Measurements from ENCODE around the gene NFS1. TPM values are rescaled to one million over a fixed set of nuclear protein-coding genes. Genes with fewer than 3 reads are reported as not detected.
"Not testable (repeated sequence)": the region's sequence is repeated elsewhere in the genome, so short reads cannot be mapped to it uniquely, and the experiment has no call there.

NFS1 gene
- polyA plus RNA-seq (ENCODE audit: low read depth in 6 of 6): 10 to 100 TPM in 5 of 6 donors, 1 to 10 TPM in 1; 7.8 to 23.1 (median 13.3) TPM

GRCh38 chr20:35699127-35699956 is at the start of gene NFS1, which contains the start of gene ROMO1:
NFS1 (minus strand) TSS chr20:35699352; CDS start chr20:35699288, 64 bp downstream.
ROMO1 (plus strand) TSS chr20:35699405; CDS start chr20:35699633, 228 bp downstream.
- H3K36me3 Mint-ChIP-seq: peaks cover 18 to 20% of the 10 kb centered on the region in 2 donors
- H3K4me1 Mint-ChIP-seq: peaks cover 18 to 34% (median 22%) of the 10 kb centered on the region in 3 donors
- H3K9me3 Mint-ChIP-seq: no peaks in the 10 kb centered on the region
- peak within 1 kb of the TSS; percentile 90 to 97 (median 94) for H3K27ac Mint-ChIP-seq
- peak within 1 kb of the TSS; percentile 88 to 99 (median 94) for H3K4me3 Mint-ChIP-seq
- DNase-seq: peak; percentile 79
- ATAC-seq (ENCODE audit: low read depth in 2 of 2): peak; percentile 92 to 93
- H3K27me3 Mint-ChIP-seq: no peaks in the 10 kb centered on the region

GRCh38 chr20:35744492-35744841 is 45.3 kb upstream of the NFS1 start:
- DNase-seq; H3K9me3 Mint-ChIP-seq; ATAC-seq (ENCODE audit: low read depth in 2 of 2); H3K27me3 Mint-ChIP-seq: not testable (repeated sequence)
- peak overlapping the region in 6 of 8 donors; percentile 5 to 100 (median 98) for H3K4me3 Mint-ChIP-seq
- peak overlapping the region; percentile 97 to 100 (median 99) for H3K27ac Mint-ChIP-seq
- peaks cover 29 to 35% (median 30%) of the 10 kb centered on the region in 3 donors for H3K4me1 Mint-ChIP-seq
- peaks cover 16 to 17% of the 10 kb centered on the region in 2 donors for H3K36me3 Mint-ChIP-seq

- no peaks in the 10 kb centered on the region for H3K27me3 Mint-ChIP-seq
- DNase-seq (no peak), ATAC-seq (ENCODE audit: low read depth in 2 of 2) (no peak)
- H3K4me3 Mint-ChIP-seq: peak overlapping the region; percentile 90 to 100 (median 98)
- H3K4me1 Mint-ChIP-seq: peaks cover 33 to 38% (median 33%) of the 10 kb centered on the region in 3 donors
- H3K36me3 Mint-ChIP-seq: peaks cover 19 to 21% of the 10 kb centered on the region in 2 donors
- peaks cover 0 to 2% (median 0%) of the 10 kb centered on the region in 7 donors for H3K9me3 Mint-ChIP-seq
- peak overlapping the region; percentile 97 to 100 (median 99) for H3K27ac Mint-ChIP-seq
These were observed 44.7 kb upstream of the NFS1 start for GRCh38 chr20:35743693-35744491.

GRCh38 chr20:35742741-35743523 is 43.8 kb upstream of the NFS1 start:
- H3K4me3 Mint-ChIP-seq: peak overlapping the region; percentile 90 to 100 (median 98)
- H3K36me3 Mint-ChIP-seq: peaks cover 26 to 28% of the 10 kb centered on the region in 2 donors
- peak; percentile 23 to 27 for ATAC-seq (ENCODE audit: low read depth in 2 of 2)
- peaks cover 39 to 47% (median 40%) of the 10 kb centered on the region in 3 donors for H3K4me1 Mint-ChIP-seq
- no peaks in the 10 kb centered on the region for H3K27me3 Mint-ChIP-seq
- peak overlapping the region; percentile 97 to 100 (median 99) for H3K27ac Mint-ChIP-seq
- peaks cover 0 to 2% (median 0%) of the 10 kb centered on the region in 7 donors for H3K9me3 Mint-ChIP-seq
- peak; percentile 60 for DNase-seq

DNA sequence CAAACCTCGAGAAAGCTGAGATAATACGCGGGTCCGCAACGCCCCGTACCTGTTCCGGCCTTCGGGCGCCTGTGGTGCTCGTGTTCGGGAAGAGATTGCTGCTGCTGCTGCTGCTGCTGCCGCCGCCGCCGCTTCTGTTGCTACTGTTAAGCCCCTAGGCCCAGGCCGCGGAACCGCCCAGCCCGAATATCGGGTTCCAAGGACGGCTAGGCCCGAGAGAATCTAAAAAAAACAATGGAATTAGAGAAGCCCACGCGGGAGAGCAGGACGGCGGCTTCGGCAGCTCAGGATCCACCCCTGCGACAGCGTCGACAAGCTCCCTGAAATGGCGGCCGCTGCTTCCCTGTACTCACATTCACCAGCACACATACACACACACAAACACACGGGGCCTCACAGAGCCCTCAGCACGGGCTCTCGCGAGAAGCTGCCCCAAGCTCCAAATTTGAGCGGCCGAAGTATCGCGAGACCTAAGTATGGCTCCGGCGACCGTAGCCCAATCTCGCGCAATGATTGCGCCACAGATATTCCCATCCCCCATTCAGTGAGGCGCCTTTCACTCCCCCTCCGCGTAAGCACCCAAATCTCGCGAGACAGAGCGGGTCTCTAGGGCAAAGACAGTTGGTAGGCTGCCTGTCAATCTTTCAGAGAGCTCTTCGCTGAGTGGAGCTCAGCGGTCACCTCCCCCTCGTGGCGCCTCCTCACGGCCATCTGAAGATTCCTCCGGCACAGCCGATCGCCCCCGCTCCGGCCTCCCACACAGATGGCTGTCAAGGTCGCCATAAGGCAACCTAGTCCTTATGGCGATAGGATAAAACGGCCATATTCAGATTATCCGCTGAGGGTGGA is 43.0 kb upstream of the NFS1 start, which contains the start of gene RBM39:
TSS of gene RBM39 (minus strand) at position 369 of the 849 bp plus-strand sequence. CDS start 1,386 bp downstream, outside the sequence.
- Mint-ChIP-seq H3K36me3 (peaks cover 26 to 29% of the 10 kb centered on the region in 2 donors), H3K27me3 (no peaks in the 10 kb centered on the region), H3K4me1 (peaks cover 39 to 51% (median 41%) of the 10 kb centered on the region in 3 donors), H3K4me3 (peak within 1 kb of the TSS; percentile 90 to 100 (median 98)), H3K9me3 (peaks cover 0 to 2% (median 0%) of the 10 kb centered on the region in 7 donors), H3K27ac (peak within 1 kb of the TSS; percentile 97 to 100 (median 99))
- peak; percentile 99 for DNase-seq
- peak; percentile 78 to 79 for ATAC-seq (ENCODE audit: low read depth in 2 of 2)

GRCh38 chr20:35739294-35740163 is 40.4 kb upstream of the NFS1 start:
- peaks cover 0 to 2% (median 0%) of the 10 kb centered on the region in 7 donors for H3K9me3 Mint-ChIP-seq
- H3K4me1 Mint-ChIP-seq: peaks cover 40 to 63% (median 43%) of the 10 kb centered on the region in 3 donors
- peaks cover 30% of the 10 kb centered on the region in 2 donors for H3K36me3 Mint-ChIP-seq
- H3K4me3 Mint-ChIP-seq: peak overlapping the region in 7 of 8 donors; percentile 90 to 100 (median 98)
- H3K27ac Mint-ChIP-seq: peak overlapping the region in 5 of 6 donors; percentile 35 to 97 (median 80)
- no peaks in the 10 kb centered on the region for H3K27me3 Mint-ChIP-seq
- no peak for ATAC-seq (ENCODE audit: low read depth in 2 of 2)
- DNase-seq: no peak

DNA sequence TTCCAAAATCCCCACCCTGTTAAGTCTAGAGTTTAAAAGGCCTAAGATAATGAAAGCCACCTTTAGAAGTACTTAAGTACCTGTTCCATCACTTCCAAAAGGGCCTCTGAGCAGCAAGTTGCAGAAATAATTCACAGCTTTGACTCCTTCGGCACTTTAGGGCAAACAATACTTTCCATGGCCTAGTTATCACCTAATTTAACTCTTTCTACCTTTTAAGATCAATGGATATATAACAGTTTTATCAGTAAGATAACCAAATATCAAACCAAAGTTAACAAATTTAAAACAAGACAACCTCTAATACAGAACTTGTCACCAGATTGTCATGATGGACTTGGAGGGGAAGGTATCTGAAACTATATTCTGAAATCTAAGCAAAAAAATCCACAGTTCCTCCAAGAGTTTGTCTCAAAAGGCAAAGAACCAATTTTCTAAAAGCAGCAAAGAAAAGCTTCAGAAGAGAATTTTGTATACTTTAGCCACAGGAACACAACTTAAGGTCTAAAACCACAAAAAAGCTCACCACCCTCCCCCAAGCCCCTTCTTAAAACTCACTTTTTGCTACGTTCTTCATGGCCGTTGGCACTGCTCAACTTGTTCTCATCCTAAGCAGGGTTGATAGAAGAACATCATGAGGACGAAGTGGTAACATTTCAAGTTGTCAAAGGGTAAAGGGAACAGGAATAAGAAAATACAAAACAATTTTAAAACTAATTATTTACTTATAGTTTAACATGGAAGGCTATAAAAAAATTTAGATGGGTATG is 39.4 kb upstream of the NFS1 start:
- H3K27me3 Mint-ChIP-seq: no peaks in the 10 kb centered on the region
- peak overlapping the region in 4 of 6 donors; percentile 10 to 77 (median 48) for H3K27ac Mint-ChIP-seq
- ATAC-seq (ENCODE audit: low read depth in 2 of 2): no peak
- no peak for DNase-seq
- H3K4me3 Mint-ChIP-seq: peak overlapping the region in 3 of 8 donors; percentile 37 to 58 (median 42)
- peaks cover 0 to 2% (median 0%) of the 10 kb centered on the region in 7 donors for H3K9me3 Mint-ChIP-seq
- peaks cover 37 to 60% (median 47%) of the 10 kb centered on the region in 3 donors for H3K4me1 Mint-ChIP-seq
- H3K36me3 Mint-ChIP-seq: peaks cover 33 to 40% of the 10 kb centered on the region in 2 donors

DNA sequence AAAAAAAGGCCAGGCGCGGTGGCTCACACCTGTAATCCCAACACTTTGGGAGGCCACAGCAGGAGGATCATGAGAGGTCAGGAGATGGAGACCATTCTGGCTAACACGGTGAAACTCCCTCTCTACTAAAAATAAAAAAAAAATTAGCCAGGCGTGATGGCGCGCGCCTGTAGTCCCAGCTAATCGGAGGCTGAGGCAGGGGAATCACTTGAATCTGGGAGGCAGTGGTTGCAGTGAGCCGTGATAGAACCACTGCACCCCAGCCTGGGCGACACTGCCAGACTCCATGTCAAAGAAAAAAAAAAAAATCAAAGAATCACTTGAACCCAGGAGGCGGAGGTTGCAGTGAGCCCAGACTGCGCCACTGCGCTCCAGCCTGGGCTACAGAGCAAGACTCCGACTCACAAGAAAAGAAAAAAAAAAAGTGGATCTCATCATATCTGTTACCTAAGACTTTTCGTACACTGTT is 38.7 kb upstream of the NFS1 start:
- H3K9me3 Mint-ChIP-seq: peaks cover 0 to 2% (median 0%) of the 10 kb centered on the region in 7 donors
- H3K36me3 Mint-ChIP-seq: peaks cover 33 to 43% of the 10 kb centered on the region in 2 donors
- ATAC-seq (ENCODE audit: low read depth in 2 of 2) (no peak), DNase-seq (no peak)
- peaks cover 32 to 59% (median 47%) of the 10 kb centered on the region in 3 donors for H3K4me1 Mint-ChIP-seq
- H3K27me3 Mint-ChIP-seq: no peaks in the 10 kb centered on the region
- peak overlapping the region in 4 of 8 donors; percentile 35 to 58 (median 44) for H3K4me3 Mint-ChIP-seq
- H3K27ac Mint-ChIP-seq: peak overlapping the region in 4 of 6 donors; percentile 10 to 77 (median 54)

GRCh38 chr20:35735826-35736470 is 36.8 kb upstream of the NFS1 start:
- peak overlapping the region in 2 of 6 donors; percentile 31 to 44 for H3K27ac Mint-ChIP-seq
- H3K4me3 Mint-ChIP-seq: peak overlapping the region in 1 of 8 donors; percentile 5
- no peaks in the 10 kb centered on the region for H3K27me3 Mint-ChIP-seq

More at GRCh38 chr20:35735826-35736470, 36.8 kb upstream of the NFS1 start:
- Mint-ChIP-seq H3K9me3 (no peaks in the 10 kb centered on the region), H3K36me3 (peaks cover 35 to 38% of the 10 kb centered on the region in 2 donors), H3K4me1 (peaks cover 24 to 58% (median 47%) of the 10 kb centered on the region in 3 donors)
- ATAC-seq (ENCODE audit: low read depth in 2 of 2) (no peak), DNase-seq (no peak)

Data from naive B cell (primary cell).